Caki2 (cell line): Measurements from ENCODE around the gene RAB3GAP2. TPM values are rescaled to one million over a fixed set of nuclear protein-coding genes. Genes with fewer than 3 reads are reported as not detected.
"Not testable (repeated sequence)": the region's sequence is repeated elsewhere in the genome, so short reads cannot be mapped to it uniquely, and the experiment has no call there.

Experiments
- DNase-seq: peaks from one replicate; pipeline ENCODE4 v3.0.0-alpha.2; 2015; ENCODE audit warnings: low read depth
- in situ Hi-C: cut with HindIII; loops from 2 replicates; pipeline ENCODE4 v1.10.0; 2016; ENCODE audit warnings: low sequenced_read_pairs, low pct_unique_long_range_greater_than_20kb, mixed read lengths
- total RNA-seq: library from RNA; depleted of rRNA; stranded (reverse); fragments of >200 nt; shearing (Covaris generic); gene quantifications from 2 replicates; pipeline ENCODE4 v1.2.3, GENCODE V29; 2014; ENCODE audit warnings: low replicate concordance; rRNA removed

Gene RAB3GAP2
- total RNA-seq, 1 experiment from 2014 or later, result 11.2 TPM

- in situ Hi-C loops, result no loop called here
- no peak for DNase-seq
Observed at GRCh38 chr1:220124542-220124941, 147.7 kb downstream of the RAB3GAP2 start.

- DNase-seq, result no peak
- in situ Hi-C loops, result no loop called here
Observed at GRCh38 chr1:220123889-220124288, 148.4 kb downstream of the RAB3GAP2 start.

GRCh38 chr1:220123066-220123465, 149.2 kb downstream of the RAB3GAP2 start:
- no peak for DNase-seq
- in situ Hi-C loops, result no loop called here

GRCh38 chr1:220121791-220122530, 150.3 kb downstream of the RAB3GAP2 start:
- in situ Hi-C loops, result no loop called here
- DNase-seq, result no peak

GRCh38 chr1:220119043-220119512, 153.2 kb downstream of the RAB3GAP2 start:
- in situ Hi-C loops, result no loop called here
- no peak for DNase-seq

- in situ Hi-C loops, result no loop called here
- DNase-seq, result no peak
Observed at GRCh38 chr1:220113136-220113695, 159.0 kb downstream of the RAB3GAP2 start.

- DNase-seq, in situ Hi-C loops: not testable (repeated sequence)
Observed at GRCh38 chr1:220112600-220112999, 159.7 kb downstream of the RAB3GAP2 start.

- in situ Hi-C loops, DNase-seq: not testable (repeated sequence)
Observed at GRCh38 chr1:220110473-220110872, 161.8 kb downstream of the RAB3GAP2 start.

- in situ Hi-C loops, result no loop called here
- DNase-seq, result no peak
Observed at GRCh38 chr1:220099826-220100225, 172.4 kb downstream of the RAB3GAP2 start.

Other genes starting within 250 kb of the RAB3GAP2 start
- gene EPRS1, start 225.9 kb downstream of the RAB3GAP2 start, total RNA-seq, result 44.0 and 60.9 TPM in 2 replicates
- 25.9 and 29.7 TPM in 2 replicates for gene BPNT1, start 182.7 kb downstream of the RAB3GAP2 start, total RNA-seq
- gene IARS2, start 178.3 kb downstream of the RAB3GAP2 start, total RNA-seq, result 103 and 157 TPM in 2 replicates